Testis (tissue), 3 donors: ENCODE data around the gene CACTIN. TPM values are rescaled to one million over a fixed set of nuclear protein-coding genes. Genes with fewer than 3 reads are reported as not detected.
"Not testable (repeated sequence)": the region's sequence is repeated elsewhere in the genome, so short reads cannot be mapped to it uniquely, and the experiment has no call there.

Experiments
- DNase-seq: peaks from one replicate; pipeline ENCODE4 v3.0.0-alpha.2; 2019
- H3K27ac ChIP-seq, 2 donors: fragments of 200-600 bp; sonication (generic); one replicate each; pipeline ENCODE4 v1.5.1; 2019
- H3K27me3 ChIP-seq: fragments of 200-600 bp; sonication (generic); one replicate; pipeline ENCODE4 v1.5.1; 2019
- H3K36me3 ChIP-seq: fragments of 200-600 bp; sonication (generic); one replicate; pipeline ENCODE4 v1.5.1; 2017; ENCODE audit warnings: low read depth; ENCODE audit errors: missing control alignments
- H3K4me1 ChIP-seq: fragments of 200-600 bp; sonication (generic); one replicate; pipeline ENCODE4 v1.5.1; 2019
- H3K4me3 ChIP-seq, 2 donors: fragments of 200-600 bp; sonication (generic); one replicate each; pipeline ENCODE4 v1.5.1; 2017 to 2019
- H3K9me3 ChIP-seq: fragments of 200-600 bp; sonication (generic); one replicate; pipeline ENCODE4 v1.5.1; 2017
- POLR2A ChIP-seq: fragments of 450-650 bp; IDR thresholded peaks from one replicate; pipeline ENCODE4 v1.6.1; 2017; ENCODE audit warnings: antibody characterized with exemption, mild to moderate bottlenecking, moderate library complexity
- WGBS, 2 donors: methylation state at CpG; one replicate each; pipeline ENCODE4 v1.1.5; 2018; 5-methylcytosine and 5-hydroxymethylcytosine counted together
- intact Hi-C: fragments of 100-400 bp; cut with DNase I; formaldehyde crosslinking; loops from one replicate; pipeline ENCODE4 v1.15.1; 2023; ENCODE audit warnings: low total_unique reads
- polyA plus RNA-seq: library from polyadenylated mRNA; stranded (reverse); fragments of 350-450 nt; fragmentation: Illumina TruSeq; extraction: RNeasy Lipid Tissue Mini Kit (QIAGEN cat#74804); gene quantifications from one replicate; pipeline ENCODE4 v1.2.3, GENCODE V29; 2014; ENCODE audit warnings: low read depth, low replicate concordance; ENCODE audit not compliant: insufficient read depth
- total RNA-seq, 2 donors: library from RNA; depleted of rRNA; stranded (reverse); fragments of >200 nt; gene quantifications; one replicate each; pipeline ENCODE4 v1.2.3, GENCODE V29; 2016
- TF ChIP-seq, protein P1 (sequence below), 3 experiments: fragments of 450-650 bp in 2 of 3; fragments of 200-600 bp in 1 of 3; sonication (generic) in 1 of 3; IDR thresholded peaks; one replicate each; pipeline ENCODE4 v1.5.1; 2016 to 2019; ENCODE audit warnings: antibody characterized with exemption in 3 of 3, mild to moderate bottlenecking in 2 of 3, moderate library complexity in 1 of 3

The CACTIN gene
- total and polyA plus RNA-seq, 3 donors from 2014 or later: 26.9 to 57.5 (median 52.8) TPM

DNA sequence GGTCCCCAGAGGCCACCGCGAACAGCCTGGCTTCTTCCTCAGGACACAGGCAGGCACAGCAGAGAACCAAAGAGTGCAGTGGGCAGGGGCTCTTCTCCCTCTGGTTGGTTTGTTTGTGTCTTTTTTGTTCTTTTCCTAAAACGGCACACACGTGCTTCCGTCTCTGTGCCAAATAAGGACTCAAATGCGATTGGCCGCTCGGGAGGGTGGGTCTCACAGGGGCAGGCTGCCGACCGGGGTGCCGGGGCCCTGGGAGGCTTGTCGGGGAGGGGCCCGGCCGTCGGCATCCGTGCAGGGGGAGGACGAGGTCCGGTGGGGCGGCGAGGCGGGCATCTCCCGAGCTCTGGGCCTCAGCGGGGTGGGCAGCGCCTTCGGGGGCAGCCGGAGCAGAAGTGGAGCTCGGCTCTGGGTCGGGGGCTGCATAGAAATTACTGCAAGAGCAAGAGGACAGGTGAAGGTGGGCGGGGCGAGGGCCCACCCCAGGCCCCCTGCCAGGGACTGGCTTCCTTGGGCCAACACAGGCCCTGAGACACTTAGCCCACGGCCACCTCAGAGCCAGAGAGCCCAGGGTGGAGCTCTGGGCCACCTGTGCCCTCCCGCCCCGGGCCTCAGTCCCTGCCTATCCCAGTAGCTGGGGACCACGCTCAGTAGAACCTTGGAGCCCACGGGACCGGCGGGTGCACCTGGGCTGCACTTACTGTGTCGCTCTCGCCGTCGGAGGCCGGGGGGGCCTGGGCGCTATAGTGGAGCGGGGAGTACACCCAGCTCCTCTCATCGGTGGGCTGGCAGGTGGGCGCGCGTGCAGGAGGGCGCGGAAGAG, 6.4 kb upstream of the CACTIN start:
- Histone ChIP-seq H3K27me3 (no peaks in the 10 kb centered on the region), H3K36me3 (no peaks in the 10 kb centered on the region), H3K27ac (peak overlapping the region; percentile 71 to 76), H3K9me3 (no peaks in the 10 kb centered on the region), H3K4me1 (no peaks in the 10 kb centered on the region), H3K4me3 (no peak overlapping the region)
- WGBS, 2 donors: 79 to 86% methylated on average over 34 to 50 of the region's 50 CpGs
- DNase-seq: peak; percentile 70
- no peak for TF ChIP-seq POLR2A
- TF ChIP-seq, protein P1, sequence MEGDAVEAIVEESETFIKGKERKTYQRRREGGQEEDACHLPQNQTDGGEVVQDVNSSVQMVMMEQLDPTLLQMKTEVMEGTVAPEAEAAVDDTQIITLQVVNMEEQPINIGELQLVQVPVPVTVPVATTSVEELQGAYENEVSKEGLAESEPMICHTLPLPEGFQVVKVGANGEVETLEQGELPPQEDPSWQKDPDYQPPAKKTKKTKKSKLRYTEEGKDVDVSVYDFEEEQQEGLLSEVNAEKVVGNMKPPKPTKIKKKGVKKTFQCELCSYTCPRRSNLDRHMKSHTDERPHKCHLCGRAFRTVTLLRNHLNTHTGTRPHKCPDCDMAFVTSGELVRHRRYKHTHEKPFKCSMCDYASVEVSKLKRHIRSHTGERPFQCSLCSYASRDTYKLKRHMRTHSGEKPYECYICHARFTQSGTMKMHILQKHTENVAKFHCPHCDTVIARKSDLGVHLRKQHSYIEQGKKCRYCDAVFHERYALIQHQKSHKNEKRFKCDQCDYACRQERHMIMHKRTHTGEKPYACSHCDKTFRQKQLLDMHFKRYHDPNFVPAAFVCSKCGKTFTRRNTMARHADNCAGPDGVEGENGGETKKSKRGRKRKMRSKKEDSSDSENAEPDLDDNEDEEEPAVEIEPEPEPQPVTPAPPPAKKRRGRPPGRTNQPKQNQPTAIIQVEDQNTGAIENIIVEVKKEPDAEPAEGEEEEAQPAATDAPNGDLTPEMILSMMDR (IDR thresholded peaks at IDR 0.05): no peak
- intact Hi-C loops: no loop called here

DNA sequence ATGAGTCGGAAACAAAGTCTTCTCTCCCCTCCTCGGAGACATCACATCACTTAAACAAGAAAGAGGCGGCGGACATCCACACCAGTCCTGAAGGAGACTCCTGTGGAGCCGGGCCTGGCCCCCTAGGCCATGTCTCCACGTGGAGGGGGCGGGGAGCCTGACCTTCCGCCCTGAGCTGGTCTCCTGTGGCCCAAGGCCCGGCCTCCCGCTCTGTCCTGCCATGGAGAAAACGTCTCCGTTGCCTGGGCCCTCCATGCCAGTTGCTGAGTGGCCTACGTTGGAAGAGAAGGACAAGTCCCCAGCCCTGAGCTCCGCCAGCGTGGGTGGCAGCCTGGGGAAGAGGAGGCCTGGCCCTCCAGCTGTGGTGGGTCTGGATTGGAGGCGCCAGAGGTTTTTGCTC, 5.5 kb upstream of the CACTIN start:
- Histone ChIP-seq H3K4me3 (no peak overlapping the region), H3K36me3 (no peaks in the 10 kb centered on the region), H3K27ac (peak overlapping the region; percentile 48 to 71), H3K9me3 (no peaks in the 10 kb centered on the region), H3K27me3 (no peaks in the 10 kb centered on the region), H3K4me1 (no peaks in the 10 kb centered on the region)
- intact Hi-C loops: no loop called here
- WGBS, 2 donors: 80 to 86% methylated on average over 2 to 16 of the region's 16 CpGs
- DNase-seq: no peak
- no peak for TF ChIP-seq POLR2A
- TF ChIP-seq, protein P1 (IDR thresholded peaks at IDR 0.05): no peak

DNA sequence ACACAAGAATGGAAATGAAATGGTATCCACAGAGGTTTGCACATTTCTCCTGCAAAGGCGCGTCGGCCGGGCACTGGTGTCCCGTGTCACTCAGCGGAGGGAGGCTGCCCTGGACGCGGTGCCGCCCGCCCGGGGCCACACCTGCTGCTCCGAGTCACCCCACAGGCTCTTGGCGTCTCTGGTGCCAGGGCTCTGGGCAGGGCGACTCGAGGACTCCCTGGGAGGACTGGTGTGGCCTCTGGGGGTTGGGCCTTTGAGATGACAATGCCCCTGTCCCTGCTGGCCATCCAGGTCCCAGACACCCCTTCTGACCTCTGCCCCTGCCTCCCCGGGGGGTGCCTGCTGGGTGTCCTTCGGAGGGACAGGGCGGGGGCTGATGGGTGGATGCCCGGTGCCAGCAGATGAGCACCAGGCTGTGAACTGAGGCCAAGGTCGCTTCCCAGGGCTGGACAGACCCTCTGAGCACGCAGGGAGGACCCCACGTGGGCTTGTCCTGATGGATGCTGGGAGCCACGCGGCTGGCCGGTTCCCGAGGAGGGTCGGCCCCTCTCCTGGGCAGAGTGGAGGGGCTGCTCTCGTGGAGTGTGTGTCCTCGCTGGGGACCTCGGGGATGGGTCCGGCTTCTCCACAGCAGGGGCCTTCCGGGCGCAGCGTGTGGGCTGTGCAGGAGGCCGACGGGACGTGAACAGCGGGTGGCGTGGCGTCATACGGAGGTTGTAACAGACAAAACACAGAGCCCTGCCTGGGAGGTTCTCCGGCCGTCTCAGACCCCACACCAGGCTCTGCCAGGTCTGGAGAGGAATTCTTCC, 4.7 kb upstream of the CACTIN start:
- H3K36me3 ChIP-seq: no peaks in the 10 kb centered on the region
- H3K4me1 ChIP-seq: no peaks in the 10 kb centered on the region
- TF ChIP-seq, protein P1 (IDR thresholded peaks at IDR 0.05): no peak
- no peak for TF ChIP-seq POLR2A
- intact Hi-C loops: no loop called here
- peak overlapping the region in 1 of 2 donors; percentile 71 for H3K27ac ChIP-seq
- 89 to 95% methylated on average over 28 to 43 of the region's 43 CpGs for WGBS, 2 donors
- no peaks in the 10 kb centered on the region for H3K27me3 ChIP-seq
- no peak overlapping the region for H3K4me3 ChIP-seq
- no peak for DNase-seq
- no peaks in the 10 kb centered on the region for H3K9me3 ChIP-seq

DNA sequence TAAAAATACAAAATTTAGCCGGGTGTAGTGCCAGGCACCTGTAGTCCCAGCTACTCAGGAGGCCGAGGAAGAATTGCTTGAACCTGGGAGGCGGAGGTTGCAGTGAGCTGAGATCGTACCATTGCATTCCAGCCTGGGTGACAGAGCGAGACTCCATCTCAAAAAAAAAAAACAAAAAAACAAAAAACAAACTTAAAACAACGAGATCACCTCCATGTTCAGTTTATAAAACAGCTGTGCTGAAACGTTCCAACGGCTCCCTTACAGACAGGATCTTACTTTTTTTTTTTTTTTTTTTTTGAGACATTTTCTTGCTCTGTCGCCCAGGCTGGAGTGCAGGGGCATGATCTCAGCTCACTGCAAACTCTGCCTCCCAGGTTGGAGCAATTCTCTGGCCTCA, 2.2 kb upstream of the CACTIN start:
- 60 to 62% methylated on average over 9 of the region's 9 CpGs for WGBS, 2 donors

DNA sequence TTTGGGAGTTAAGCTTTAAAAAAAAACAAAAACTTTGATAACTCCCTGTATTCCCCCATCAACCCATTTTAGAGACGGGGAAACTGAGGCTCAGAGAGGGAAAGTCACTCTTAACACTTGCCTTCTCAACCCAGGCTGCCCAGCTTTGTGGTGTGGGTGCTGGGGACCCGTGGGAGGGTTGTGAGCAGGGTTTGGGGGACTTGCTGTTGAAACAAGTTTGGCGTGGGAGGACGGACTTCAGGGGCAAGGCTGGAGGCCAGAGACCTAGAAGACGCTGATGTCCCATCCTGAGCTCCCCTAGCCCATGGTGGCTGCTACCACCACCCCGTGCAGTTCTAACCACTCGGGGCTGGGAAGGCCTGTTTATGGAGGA, 747 bp upstream of the CACTIN start:
- Histone ChIP-seq H3K27ac (no peak overlapping the region), H3K4me3 (no peak overlapping the region), H3K4me1 (peaks cover 18% of the 10 kb centered on the region), H3K9me3 (no peaks in the 10 kb centered on the region), H3K36me3 (no peaks in the 10 kb centered on the region), H3K27me3 (no peaks in the 10 kb centered on the region)
- 37 to 49% methylated on average over 7 of the region's 7 CpGs for WGBS, 2 donors
- no peak for DNase-seq
- intact Hi-C loops: no loop called here
- TF ChIP-seq POLR2A: no peak
- TF ChIP-seq, protein P1 (IDR thresholded peaks at IDR 0.05): no peak

More for the DNA sequence above, 2.2 kb upstream of the CACTIN start:
- H3K36me3 ChIP-seq, H3K9me3 ChIP-seq, H3K27me3 ChIP-seq, H3K27ac ChIP-seq, DNase-seq, intact Hi-C loops, H3K4me3 ChIP-seq: not testable (repeated sequence)
- H3K4me1 ChIP-seq: peaks cover 18% of the 10 kb centered on the region
